GM18502 (cell line): Measurements from ENCODE around the gene LUC7L3.
A peak's percentile ranks its signal among the peaks of the same experiment; 100 is the strongest.
"Not testable (repeated sequence)": the region's sequence is repeated elsewhere in the genome, so short reads cannot be mapped to it uniquely, and the experiment has no call there.

Experiments
- ATAC-seq: cut with Tn5 transposase; IDR thresholded peaks from one replicate; pipeline ENCODE4 v1.9.1; 2021; ENCODE audit warnings: mild to moderate bottlenecking; ENCODE audit not compliant: unreplicated experiment, poor library complexity

Gene LUC7L3

DNA sequence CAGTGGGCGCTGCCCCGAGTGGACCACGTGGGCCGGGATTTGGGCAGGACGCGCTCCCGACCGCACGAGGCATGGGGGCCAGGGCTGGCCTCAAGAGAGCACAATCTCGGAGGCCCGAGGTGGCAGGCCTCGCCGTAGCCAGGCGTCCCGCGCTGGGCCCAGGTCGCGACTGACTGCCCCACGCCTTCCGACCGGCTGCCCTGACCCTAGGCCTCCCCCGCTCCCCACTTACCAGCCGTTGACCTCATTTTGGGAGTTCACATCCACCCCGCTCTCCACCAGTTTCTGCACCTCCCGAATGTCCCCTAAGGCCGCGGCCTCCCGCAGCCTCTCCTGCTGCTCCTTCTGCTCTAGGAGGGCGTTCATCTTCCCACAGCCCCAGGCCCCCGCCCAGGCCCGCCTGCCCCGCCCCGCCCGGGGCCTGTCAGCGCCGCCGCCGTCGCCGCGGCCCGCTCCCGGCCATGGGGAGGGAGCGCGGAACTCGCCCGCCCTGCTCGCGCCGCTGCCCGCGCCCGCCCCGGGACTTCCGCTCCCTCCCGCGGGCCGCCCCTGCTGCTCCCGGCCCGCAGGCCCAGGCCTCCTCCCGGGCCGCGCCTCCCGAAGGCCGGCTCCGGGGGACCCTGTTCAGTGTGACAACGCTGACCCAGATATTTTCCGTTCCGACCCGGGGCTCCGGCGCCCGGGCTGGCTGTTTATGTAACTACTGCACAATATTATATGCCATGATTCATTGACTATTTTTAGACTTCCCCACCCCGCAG is 11.9 kb upstream of the LUC7L3 start, which contains the start of gene ANKRD40:
Gene ANKRD40 (minus strand): TSS at position 626 of the 761 bp plus-strand sequence. CDS start 260 bp downstream, at position 366.
- peak; percentile 84 for ATAC-seq

DNA sequence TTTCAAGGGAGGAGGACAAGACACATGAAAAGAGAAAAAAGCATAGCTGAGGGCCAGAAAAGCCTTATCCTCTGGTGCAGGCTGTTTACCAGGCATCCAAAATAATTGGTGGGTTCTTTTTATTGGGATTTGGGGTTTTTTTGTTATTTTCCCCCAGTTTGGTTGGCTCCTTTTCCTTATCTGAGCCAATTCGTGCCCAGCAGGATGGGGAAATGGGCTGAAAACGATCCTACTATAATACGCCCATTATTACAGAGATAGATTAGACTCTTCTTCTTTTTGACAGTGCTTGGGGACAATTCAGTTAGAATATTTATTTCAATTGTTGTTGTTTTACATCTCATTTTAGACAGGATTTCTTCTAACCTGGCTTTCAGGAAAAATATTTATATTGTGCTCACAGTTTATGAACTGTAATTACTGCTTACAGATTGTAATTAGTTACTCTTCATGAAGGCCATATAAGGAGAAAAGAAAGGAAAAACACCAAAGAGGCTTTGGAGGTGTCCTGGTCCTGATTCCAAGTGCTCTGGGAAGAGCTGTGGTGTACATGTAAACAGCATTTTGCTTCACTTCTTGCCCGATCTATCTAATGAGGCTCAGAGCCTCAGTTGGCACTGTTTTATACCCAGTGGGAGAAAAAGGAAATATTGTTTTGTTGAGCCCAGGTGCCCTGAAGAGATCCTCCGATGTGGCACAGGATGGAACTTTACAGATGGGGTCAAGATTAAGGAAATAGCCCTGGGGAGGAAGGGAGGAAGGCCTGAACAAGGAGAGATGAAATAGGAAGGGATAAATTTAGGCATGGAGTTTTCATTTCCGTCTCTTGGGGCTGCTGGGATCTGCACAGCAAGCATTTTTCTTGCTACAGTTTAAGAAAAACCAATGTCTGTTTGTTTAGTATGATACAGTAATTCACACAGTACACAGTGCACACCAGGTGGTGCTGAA is 11.1 kb upstream of the LUC7L3 start:
- ATAC-seq: no peak

DNA sequence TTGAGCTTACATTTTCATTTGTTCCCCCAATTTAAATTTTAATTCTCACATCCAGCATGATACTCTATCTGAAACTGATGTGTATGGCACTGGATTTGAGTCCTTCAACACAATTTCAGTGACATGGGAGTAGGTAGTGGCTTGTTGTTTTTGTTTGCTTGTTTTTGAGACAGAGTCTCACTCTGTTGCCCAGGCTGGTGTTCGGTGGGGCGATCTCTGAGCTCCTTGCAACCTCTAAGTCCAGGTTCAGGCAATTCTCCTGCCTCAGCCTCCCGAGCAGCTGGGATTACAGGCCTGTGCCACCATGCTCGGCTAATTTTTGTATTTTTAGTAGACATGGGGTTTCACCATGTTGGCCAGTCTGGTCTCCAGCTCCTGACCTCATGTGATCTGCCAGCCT is 10.3 kb upstream of the LUC7L3 start:
- ATAC-seq: not testable (repeated sequence)

DNA sequence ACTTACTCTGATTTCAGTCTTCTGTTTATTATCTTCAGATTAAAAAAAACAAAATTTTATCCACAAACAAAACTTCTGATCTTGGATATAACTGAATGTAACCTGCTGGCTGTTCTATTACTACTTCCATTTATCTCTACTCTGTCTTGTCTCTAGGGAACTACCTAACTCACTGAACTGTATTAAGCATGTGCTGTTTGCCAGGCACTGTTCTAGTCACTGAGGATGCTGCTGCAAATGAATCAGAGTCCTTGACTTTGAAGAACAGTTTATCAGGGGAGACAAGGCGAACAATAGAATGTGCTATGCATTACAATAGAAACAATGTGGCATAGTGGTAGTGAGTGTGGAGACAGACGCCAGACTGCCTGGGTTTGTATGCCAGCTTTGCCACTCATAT is 9.4 kb upstream of the LUC7L3 start:
- ATAC-seq: no peak

DNA sequence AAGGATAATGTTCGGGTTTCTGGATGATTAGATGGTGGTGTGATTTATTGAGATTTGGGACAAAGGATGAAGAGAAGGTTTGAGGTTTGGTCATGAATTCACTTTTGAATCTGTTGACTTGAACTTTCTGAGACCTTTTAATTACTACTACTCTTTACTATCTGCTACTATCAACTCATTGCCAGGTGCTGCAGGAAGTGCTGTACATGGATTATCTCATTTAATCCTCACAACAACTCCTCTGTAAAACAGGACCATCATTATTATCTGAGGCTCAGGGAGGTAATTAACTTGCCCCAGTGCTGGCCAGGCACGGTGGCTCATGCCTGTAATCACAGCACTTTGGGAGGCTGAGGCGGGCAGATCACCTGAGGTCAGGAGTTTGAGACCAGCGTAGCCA is 8.8 kb upstream of the LUC7L3 start:
- ATAC-seq: no peak

DNA sequence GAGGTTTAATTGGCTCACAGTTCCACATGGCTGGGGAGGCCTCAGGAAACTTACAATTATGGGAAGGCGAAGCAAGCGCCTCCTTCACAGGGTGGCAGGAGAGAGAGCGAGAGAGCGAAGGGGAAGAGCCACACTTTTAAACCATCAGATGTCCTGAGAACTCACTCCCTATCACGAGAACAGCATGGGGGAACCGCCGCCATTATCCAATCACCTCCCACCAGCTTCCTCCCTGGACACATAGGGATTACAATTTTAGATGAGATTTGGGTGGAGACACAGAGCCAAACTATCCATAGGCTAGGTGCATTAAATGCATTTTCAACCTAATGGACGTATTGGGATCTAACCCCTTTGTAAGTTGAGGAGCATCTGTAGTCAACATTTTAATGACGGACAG is 6.8 kb upstream of the LUC7L3 start:
- no peak for ATAC-seq

DNA sequence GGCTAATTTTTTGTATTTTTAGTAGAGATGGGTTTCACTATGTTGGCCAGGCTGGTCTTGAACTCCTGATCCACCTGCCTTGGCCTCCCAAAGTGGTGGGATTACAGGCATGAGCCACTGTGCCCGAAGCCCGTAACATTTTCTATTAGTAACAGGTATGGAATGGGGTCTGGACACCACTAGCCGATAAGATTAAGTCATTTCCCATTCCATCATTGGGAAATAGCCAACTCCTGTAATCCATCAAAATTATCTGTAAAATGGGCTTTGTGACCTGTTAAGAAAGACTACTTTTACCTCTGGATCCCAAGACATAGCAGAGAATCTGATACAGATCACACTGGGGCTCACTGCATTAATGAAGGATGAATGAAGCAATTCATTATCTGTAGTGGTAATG is 3.9 kb upstream of the LUC7L3 start:
- ATAC-seq: no peak

DNA sequence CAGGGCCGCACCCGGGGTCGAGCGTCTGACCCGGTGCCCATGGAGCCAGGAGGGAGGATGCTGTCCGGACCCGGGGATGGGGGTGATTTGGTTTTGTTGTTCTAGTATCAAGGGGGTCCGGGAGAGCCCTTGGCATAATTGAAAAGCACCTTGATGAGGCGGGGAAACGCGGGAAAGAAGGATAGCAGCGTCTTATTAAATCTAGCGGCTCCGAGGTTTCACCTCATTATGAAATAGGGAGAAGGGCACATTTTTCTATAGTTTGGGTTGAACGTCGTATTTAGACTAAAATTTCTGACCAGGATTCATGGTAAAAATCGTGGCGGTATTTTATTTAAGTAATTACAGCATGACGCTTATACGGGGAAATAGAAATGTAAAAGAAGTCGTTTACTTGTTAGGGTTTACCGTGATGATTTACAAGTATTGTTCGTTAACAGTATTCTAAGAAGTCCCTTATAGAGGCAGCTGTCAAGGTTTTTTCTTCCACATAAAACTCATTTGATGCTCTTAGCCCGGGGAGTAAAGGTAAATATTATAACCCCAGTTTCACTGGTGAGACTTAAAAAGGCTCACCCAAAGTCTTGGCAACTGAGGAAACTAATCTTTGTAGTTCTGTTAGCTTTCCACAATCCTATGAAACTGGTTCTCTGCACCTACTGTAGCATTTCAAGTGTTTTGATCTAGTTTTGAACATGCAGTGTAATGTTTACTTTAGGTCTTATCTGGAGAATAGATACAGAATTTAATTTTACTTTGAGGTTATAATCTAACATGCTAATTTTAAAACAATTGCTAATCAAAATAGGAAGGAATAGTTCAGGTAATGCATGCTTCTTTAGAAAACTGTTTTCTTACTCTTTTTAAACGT is 756 bp downstream of the LUC7L3 start:
- no peak for ATAC-seq

DNA sequence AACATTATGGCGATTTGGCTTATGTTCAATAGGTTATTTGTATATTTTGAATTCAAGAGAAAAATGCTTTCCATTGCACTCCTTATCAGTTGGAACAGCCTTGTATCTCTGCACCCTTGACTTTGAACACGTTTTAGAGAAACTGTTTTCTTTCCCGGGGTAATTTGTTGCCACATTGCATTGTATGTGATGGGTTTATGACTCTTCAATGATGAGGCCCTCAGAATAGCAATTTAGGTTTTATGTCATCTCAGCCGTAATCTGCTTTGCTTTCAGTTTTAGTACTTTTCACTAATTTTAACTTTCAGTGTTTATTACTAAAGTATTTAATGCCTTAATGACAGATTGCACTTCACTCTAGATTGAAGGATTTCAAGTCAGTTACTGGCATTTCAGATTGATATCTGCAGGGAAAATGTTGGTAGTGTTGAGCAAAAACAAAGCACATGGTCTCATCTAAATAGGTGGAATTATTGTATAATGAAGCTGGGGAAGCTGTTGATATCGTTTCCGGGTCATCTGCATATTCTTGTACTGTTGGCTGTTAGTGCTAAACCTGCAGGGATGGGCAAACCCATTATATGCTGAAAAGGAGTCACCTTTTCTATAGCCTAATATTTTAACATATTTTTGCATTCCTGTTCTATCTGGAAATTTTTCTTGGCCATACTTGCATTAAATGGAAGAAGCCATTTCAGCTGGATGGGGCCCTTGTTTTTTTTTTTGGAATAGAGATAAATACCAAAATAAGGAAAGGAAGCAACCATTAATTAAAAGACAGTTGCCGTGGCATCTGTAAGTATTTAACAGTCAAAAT is 2.0 kb downstream of the LUC7L3 start:
- ATAC-seq: no peak

DNA sequence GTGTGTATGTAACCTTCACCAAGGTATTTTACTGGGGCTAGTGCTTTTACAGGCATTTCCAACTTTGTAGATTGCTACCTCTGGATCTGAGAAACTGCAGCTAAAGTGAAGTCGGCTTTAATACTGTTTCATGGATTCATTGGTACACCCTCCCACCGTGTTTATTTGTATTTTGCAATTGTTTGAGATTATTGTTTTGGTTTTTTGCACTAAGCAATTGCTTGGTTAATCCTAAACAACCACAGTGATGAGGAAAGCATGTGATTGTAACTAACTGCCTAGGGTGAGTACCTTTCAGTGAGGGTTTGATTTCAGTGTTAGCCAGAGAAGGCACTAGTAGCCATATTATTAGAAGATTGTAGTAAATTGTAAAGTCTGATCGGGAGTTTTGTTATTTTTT is 3.3 kb downstream of the LUC7L3 start:
- no peak for ATAC-seq

DNA sequence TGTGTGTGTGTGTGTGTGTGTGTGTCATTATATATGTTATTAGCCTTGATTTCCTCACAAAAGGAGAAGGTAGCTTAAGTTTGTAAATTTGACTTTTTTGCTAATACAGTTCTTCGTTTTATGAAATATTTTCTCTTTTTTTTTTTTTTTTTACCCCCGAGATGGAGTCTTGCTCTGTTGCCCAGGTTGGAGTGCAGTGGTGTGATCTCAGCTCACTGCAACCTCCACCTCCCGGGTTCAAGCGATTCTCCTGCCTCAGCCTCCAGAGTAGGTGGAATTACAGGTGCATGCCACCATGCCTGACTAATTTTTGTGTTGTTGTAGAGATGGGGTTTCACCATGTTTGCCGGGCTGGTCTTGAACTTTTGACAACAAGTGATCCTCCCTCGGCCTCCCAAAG is 5.2 kb downstream of the LUC7L3 start:
- ATAC-seq: not testable (repeated sequence)

DNA sequence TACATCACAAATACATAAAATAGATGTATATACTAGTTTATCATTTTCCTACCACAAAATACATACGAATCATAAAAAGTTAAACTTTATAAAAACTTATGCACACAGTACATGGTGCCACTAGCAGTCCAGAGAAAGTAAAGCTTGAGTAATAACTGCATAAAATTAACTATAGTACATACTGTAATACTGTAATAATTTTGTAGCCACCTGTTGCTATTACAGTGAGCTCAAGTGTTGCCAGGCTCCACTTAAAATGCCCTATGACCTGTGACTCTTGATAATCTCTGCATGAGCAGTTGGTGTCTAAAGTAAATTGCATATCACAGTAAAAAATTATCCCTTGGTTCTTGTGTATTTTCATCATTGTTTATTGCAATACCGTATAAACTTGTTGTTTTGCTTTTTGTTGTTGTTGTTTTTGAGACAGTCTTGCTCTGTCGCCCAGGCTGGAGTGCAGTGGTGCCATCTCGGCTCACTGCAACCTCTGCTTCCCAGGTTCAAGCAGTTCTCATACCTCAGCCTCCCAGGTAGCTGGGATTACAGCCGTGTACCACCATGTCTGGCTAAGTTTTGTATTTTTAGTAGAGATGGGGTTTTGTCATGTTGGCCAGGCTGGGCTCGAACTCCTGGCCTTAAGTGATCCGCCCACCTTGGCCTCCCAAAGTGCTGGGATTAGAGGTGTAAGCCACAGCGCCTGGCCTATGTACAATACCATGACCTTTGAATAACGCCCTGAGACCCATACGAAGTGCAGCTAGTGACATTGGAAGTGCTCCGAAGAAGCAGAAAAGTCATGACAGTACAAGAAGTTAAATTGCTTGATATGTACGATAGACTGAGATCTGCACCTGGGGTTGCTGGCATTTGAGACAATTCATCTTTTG is 6.6 kb downstream of the LUC7L3 start:
- no peak for ATAC-seq

DNA sequence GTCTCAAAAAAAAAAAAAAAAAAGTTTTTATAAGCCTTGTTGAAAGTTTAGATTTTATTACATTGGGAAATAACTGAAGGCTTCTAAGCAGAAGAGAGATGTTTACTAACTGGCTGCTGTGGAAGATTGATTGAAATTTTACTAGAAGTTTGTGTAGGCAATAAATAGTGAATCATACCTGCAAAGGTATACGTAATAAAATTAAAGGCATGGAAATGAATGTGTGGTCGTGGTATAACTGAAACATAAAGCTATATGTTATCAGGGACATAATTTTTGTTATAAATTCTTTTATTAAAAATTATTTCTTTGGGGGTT is 8.7 kb downstream of the LUC7L3 start:
- no peak for ATAC-seq

DNA sequence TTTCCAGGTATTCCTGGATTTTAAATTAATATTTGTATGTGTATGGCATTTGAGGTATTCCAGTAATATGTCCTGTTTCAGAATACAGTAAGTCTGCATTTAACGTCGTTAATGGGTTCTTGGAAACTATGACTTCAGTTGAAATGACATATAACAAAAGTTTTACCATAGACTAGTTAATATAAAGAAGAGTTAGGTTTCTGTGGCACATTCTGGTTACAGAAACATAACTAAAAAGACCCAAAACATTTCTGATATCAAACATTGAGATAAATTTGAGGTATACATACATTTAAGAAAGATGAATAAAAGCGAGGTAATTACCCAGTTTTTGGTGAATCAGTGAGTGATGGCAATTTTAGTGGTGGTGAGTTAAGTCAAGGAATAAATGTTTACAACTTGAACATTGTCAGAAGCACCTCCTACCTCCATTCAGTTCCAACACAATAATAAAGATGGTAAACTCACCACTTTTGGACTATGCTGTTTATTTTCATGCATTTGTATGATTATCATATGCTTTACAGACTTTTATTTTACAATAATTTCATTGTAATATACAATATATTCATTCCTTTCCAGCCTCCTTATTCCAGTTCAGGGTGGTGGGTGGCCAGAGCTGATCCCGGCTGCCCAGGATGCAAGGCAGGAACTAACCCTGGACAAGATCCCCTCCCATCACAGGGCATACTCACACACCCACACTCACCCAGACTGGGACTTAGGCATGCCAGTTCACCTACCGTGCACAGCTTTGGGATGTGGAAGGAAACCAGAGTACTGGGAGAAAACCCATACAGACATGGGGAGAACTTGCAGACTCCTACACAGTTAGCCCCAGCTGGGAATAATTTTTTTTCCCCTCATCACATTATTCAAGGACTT is 9.7 kb downstream of the LUC7L3 start:
- ATAC-seq: no peak

DNA sequence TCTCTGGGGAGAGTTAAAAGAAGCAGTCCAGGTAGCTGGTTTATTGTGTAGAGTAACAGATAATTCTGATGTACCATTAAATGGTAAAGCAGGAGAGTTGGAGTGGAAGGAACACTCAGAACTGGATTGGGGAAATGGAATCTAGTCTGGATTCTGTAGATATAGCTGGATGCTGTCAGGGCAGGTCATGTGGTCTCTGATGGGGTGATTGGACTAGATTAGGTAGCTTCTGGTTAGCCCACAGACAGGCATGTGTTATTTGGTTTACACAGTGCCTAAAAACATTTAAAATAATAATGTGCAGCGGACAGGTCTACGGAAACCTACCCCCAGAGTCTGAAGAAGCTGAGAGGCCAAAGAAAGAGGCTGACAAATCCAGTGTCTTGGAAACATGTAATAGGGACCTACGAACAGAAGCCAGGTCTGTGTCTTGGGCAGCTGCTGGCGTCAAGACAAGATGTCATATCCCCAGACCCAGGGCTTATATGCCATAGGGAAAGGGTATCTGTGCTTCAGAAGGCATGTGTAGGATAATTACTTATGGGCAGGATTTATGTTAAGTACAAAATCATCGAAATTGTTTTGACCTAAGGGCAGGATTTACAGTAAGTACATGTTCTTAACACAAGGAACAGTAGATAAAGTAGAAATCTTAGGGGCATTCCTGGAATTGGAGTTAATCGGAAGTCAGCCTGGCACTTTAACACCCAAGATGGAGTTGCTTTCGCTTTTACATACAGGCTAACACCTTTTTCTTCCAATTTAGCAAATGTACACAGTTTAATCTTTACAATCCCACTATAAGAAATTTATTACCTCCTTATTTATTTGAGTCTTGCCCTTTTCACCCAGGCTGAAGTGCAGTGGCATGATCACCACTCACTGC is 12.4 kb downstream of the LUC7L3 start:
- ATAC-seq: no peak

DNA sequence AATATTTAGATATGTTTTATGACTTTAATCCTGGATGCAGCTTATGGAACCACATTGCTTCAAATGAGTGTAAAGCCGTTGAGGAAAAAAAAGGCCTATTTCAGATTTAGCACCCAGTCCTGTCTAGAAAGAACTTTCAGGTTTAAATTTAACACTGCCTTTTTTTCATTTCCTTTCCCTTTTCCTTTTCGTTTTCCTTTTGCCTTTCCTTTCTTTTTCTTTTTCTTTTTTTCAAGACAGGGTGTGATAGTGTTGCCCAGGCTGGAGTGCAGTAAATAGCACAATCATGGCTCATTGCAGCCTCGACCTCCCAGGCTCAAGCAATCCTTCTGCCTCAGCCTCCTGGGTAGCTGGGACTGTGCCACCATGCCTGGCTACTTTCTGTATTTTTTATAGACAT is 15.9 kb downstream of the LUC7L3 start:
- ATAC-seq: no peak
